IMR-90 (cell line): Measurements from ENCODE around the gene ADCY1. TPM values are rescaled to one million over a fixed set of nuclear protein-coding genes. Genes with fewer than 3 reads are reported as not detected.
A peak's percentile ranks its signal among the peaks of the same experiment; 100 is the strongest.
"Not testable (repeated sequence)": the region's sequence is repeated elsewhere in the genome, so short reads cannot be mapped to it uniquely, and the experiment has no call there.

Experiments
- ATAC-seq: fragments of 200-7000 bp; cut with Tn5 transposase; 2 replicates; pipeline ENCODE4 v1.9.1; 2020; ENCODE audit warnings: low read depth, mild to moderate bottlenecking, moderate library complexity
- BruUV-seq: library from RNA; stranded (reverse); fragments of 400-500 nt; replicated peaks from 2 replicates; lab custom pipeline; 2021; lab: Mats Ljungman, UMichigan
- CTCF ChIA-PET: fragments of 300-600 bp; formaldehyde crosslinking; extraction: SDS; loops from one replicate; lab custom pipeline; 2021; ENCODE audit warnings: antibody characterized with exemption; lab: Yijun Ruan, JAX
- POLR2A ChIA-PET: fragments of 300-600 bp; sonication (Branson Sonifier 250); formaldehyde crosslinking; loops from one replicate; lab custom pipeline; 2022; ENCODE audit warnings: antibody characterized with exemption; ENCODE audit not compliant: unreplicated experiment; lab: Charles Lee
- DNase-seq: peaks from one replicate; pipeline ENCODE4 v3.0.0; 2013
- H2AFZ ChIP-seq: replicated peaks from 2 replicates; pipeline ENCODE3; 2013; ENCODE audit warnings: low read length, mild to moderate bottlenecking; ENCODE audit not compliant: poor library complexity
- H2AK5ac ChIP-seq: 2 replicates; pipeline ENCODE4 v1.6.1; 2013; ENCODE audit warnings: low read depth, low read length, inconsistent platforms
- H2AK9ac ChIP-seq: replicated peaks from 2 replicates; pipeline ENCODE3; 2013; ENCODE audit warnings: mild to moderate bottlenecking, low read depth, low read length, moderate library complexity; ENCODE audit not compliant: poor library complexity
- H2BK120ac ChIP-seq: 2 replicates; pipeline ENCODE4 v1.6.1; 2013; ENCODE audit warnings: low read depth, low read length, inconsistent platforms
- H2BK15ac ChIP-seq: 3 replicates; pipeline ENCODE4 v1.6.1; 2013; ENCODE audit warnings: low read depth, low read length, inconsistent platforms
- H2BK20ac ChIP-seq: 2 replicates; pipeline ENCODE4 v1.6.1; 2013; ENCODE audit warnings: low read depth, mild to moderate bottlenecking, inconsistent platforms, low read length, moderate library complexity
- H2BK5ac ChIP-seq: 2 replicates; pipeline ENCODE4 v1.6.1; 2013; ENCODE audit warnings: mild to moderate bottlenecking, low read depth, low read length, inconsistent platforms; ENCODE audit not compliant: poor library complexity, severe bottlenecking
- H3K14ac ChIP-seq: replicated peaks from 2 replicates; pipeline ENCODE4 v1.6.1; 2013; ENCODE audit warnings: low read depth, low read length, inconsistent platforms
- H3K18ac ChIP-seq: 2 replicates; pipeline ENCODE4 v1.6.1; 2013; ENCODE audit warnings: low read depth, low read length, control low read depth
- H3K23ac ChIP-seq: 2 replicates; pipeline ENCODE4 v1.6.1; 2013; ENCODE audit warnings: low read depth, low read length, inconsistent platforms
- H3K27ac ChIP-seq: 2 replicates; pipeline ENCODE4 v1.5.1; 2013; ENCODE audit warnings: mild to moderate bottlenecking, control low read depth, low read length; ENCODE audit not compliant: insufficient read depth
- H3K27me3 ChIP-seq: 2 replicates; pipeline ENCODE4 v1.6.1; 2013; ENCODE audit warnings: low read length; ENCODE audit not compliant: control insufficient read depth, insufficient read depth
- H3K36me3 ChIP-seq: 2 replicates; pipeline ENCODE4 v1.6.1; 2013; ENCODE audit warnings: low read length, mixed read lengths; ENCODE audit not compliant: control insufficient read depth, insufficient read depth
- H3K4ac ChIP-seq: 2 replicates; pipeline ENCODE4 v1.6.1; 2013; ENCODE audit warnings: low read depth, low read length, inconsistent platforms
- H3K4me1 ChIP-seq: 2 replicates; pipeline ENCODE4 v1.6.1; 2013; ENCODE audit warnings: low read length, mixed read lengths; ENCODE audit not compliant: control insufficient read depth, insufficient read depth
- H3K4me2 ChIP-seq: 2 replicates; pipeline ENCODE4 v1.6.1; 2013; ENCODE audit warnings: low read depth, mild to moderate bottlenecking, control low read depth, low read length, moderate library complexity
- H3K4me3 ChIP-seq: 2 replicates; pipeline ENCODE4 v1.5.1; 2013; ENCODE audit warnings: low read depth, mild to moderate bottlenecking, control low read depth, low read length, moderate library complexity; ENCODE audit not compliant: insufficient read depth
- H3K56ac ChIP-seq: 2 replicates; pipeline ENCODE4 v1.6.1; 2013; ENCODE audit warnings: low read length, inconsistent platforms; ENCODE audit not compliant: insufficient read depth; ENCODE audit errors: extremely low read depth
- H3K79me1 ChIP-seq, 2 experiments: 2 replicates each; pipeline ENCODE4 v1.6.1; 2013; ENCODE audit warnings: low read length in 2 of 2, inconsistent platforms in 1 of 2, low read depth in 1 of 2
- H3K9ac ChIP-seq: 2 replicates; pipeline ENCODE4 v1.6.1; 2013; ENCODE audit warnings: low read depth, low read length, control low read depth
- H3K9me1 ChIP-seq: 2 replicates; pipeline ENCODE4 v1.6.1; 2013; ENCODE audit warnings: low read length, inconsistent platforms; ENCODE audit not compliant: insufficient read depth
- H3K9me3 ChIP-seq: 2 replicates; pipeline ENCODE4 v1.6.1; 2013; ENCODE audit warnings: low read length; ENCODE audit not compliant: control insufficient read depth, insufficient read depth
- H4K20me1 ChIP-seq: 2 replicates; pipeline ENCODE4 v1.6.1; 2013; ENCODE audit warnings: low read length, inconsistent platforms; ENCODE audit not compliant: insufficient read depth
- H4K5ac ChIP-seq: 2 replicates; pipeline ENCODE4 v1.6.1; 2013; ENCODE audit warnings: mild to moderate bottlenecking, low read depth, low read length, control low read depth
- H4K8ac ChIP-seq, 2 experiments: 2 replicates each; pipeline ENCODE4 v1.6.1; 2013; ENCODE audit warnings: low read depth in 2 of 2, low read length in 2 of 2, control low read depth in 1 of 2, inconsistent platforms in 1 of 2
- H4K91ac ChIP-seq: 2 replicates; pipeline ENCODE4 v1.6.1; 2013; ENCODE audit warnings: low read depth, low read length, inconsistent platforms; ENCODE audit not compliant: insufficient read depth
- CTCF ChIP-seq: conservative IDR thresholded peaks from 2 replicates; pipeline ENCODE4 v1.5.1; 2012; ENCODE audit warnings: mild to moderate bottlenecking, low read depth, low read length, improper control_type of control experiment
- WGBS, 2 experiments: methylation state at CpG; one replicate each; pipeline versions ENCODE4 v1.1.5 to v1.1.7; 2013; ENCODE audit warnings: missing lambda C conversion rate in 2 of 2; ENCODE audit not compliant: insufficient read length in 1 of 2; ENCODE audit errors: extremely low coverage in 2 of 2; 5-methylcytosine and 5-hydroxymethylcytosine counted together
- dilution Hi-C: fragments of 300-500 bp; cut with HindIII; formaldehyde crosslinking; loops from one replicate; pipeline ENCODE4 v1.14.3; 2018; ENCODE audit warnings: low sequenced_read_pairs; ENCODE audit not compliant: unreplicated experiment
- in situ Hi-C: fragments of 300-500 bp; cut with MboI; formaldehyde crosslinking; loops from 3 replicates; pipeline ENCODE4 v1.14.3; 2019; ENCODE audit warnings: low sequenced_read_pairs, inconsistent platforms, mixed read lengths
- intact Hi-C: fragments of 100-400 bp; cut with micrococcal nuclease; formaldehyde crosslinking; loops from 2 replicates; pipeline ENCODE4 v1.10.0; 2022
- polyA plus RNA-seq, 3 experiments: library from polyadenylated mRNA; depleted of rRNA; stranded (reverse); fragments of >200 nt; gene quantifications; 2 replicates each; pipeline ENCODE4 v1.2.3, GENCODE V29; 2012; ENCODE audit warnings: low replicate concordance in 1 of 3
- total RNA-seq: library from RNA; depleted of rRNA; stranded (reverse); fragments of >200 nt; gene quantifications from 2 replicates; pipeline ENCODE4 v1.2.3, GENCODE V29; 2012

ADCY1 gene
- total and polyA plus RNA-seq, 2 of the 4 experiments (the other 2 are of a cell fraction): 0.18 to 0.24 TPM

DNA sequence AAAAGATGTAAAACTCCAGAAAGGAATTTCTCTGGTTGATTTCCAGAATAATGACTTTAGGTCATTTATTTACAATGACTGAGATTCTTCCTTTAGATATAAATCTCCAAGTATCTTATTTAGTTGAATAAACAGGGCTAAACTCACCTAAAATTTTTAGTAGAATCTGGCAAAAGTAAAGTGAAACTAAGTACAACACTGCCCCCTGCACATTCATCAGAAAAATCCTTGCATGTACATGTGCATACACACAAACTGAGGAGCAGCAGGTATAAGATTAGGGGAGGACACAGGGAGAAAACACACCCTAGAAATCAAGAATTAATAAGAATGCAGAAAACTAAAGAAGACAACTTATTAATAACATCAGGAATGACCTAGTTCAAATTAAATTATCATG lies 174.8 kb downstream of the ADCY1 start:
- H3K9ac ChIP-seq, H2AK5ac ChIP-seq, H2BK120ac ChIP-seq, H3K9me3 ChIP-seq, in situ Hi-C loops, BruUV-seq, H3K4me2 ChIP-seq, H3K18ac ChIP-seq, H2BK15ac ChIP-seq, H2BK20ac ChIP-seq, H3K23ac ChIP-seq, H4K8ac ChIP-seq, H4K20me1 ChIP-seq, H2AK9ac ChIP-seq, H4K5ac ChIP-seq, H3K36me3 ChIP-seq, intact Hi-C loops, H3K14ac ChIP-seq, H3K27me3 ChIP-seq, H2AFZ ChIP-seq, H3K27ac ChIP-seq, CTCF ChIA-PET, H2BK5ac ChIP-seq, H3K4me3 ChIP-seq, H3K56ac ChIP-seq, POLR2A ChIA-PET, H3K4ac ChIP-seq, H3K4me1 ChIP-seq, dilution Hi-C loops, H4K91ac ChIP-seq, H3K9me1 ChIP-seq: not testable (repeated sequence)
- H3K79me1 ChIP-seq: peaks cover 3 to 13% of the 10 kb centered on the region in 2 experiments; a peak in 3 of 4 replicates
- TF ChIP-seq CTCF: peak; percentile 26; the same call in 1 of the 2 replicates
- DNase-seq (peak; percentile 29), ATAC-seq (peak; percentile 66)

- H2AK5ac ChIP-seq, H3K4me3 ChIP-seq, H2AFZ ChIP-seq, in situ Hi-C loops, dilution Hi-C loops, H3K27me3 ChIP-seq, H3K4ac ChIP-seq, H3K23ac ChIP-seq, BruUV-seq, H3K4me1 ChIP-seq, CTCF ChIA-PET, DNase-seq, H2BK20ac ChIP-seq, intact Hi-C loops, H3K56ac ChIP-seq, H4K91ac ChIP-seq, H2BK15ac ChIP-seq, H2AK9ac ChIP-seq, H4K8ac ChIP-seq, H3K14ac ChIP-seq, H3K9me1 ChIP-seq, ATAC-seq, H2BK120ac ChIP-seq, H3K36me3 ChIP-seq, H4K20me1 ChIP-seq, H4K5ac ChIP-seq, POLR2A ChIA-PET, H3K9ac ChIP-seq, H3K9me3 ChIP-seq, H2BK5ac ChIP-seq, H3K27ac ChIP-seq, H3K18ac ChIP-seq, H3K4me2 ChIP-seq: not testable (repeated sequence)
- WGBS, 2 experiments: 83% methylated on average over 1 of the region's 2 CpGs; no CpG with 5 or more reads in 1 of the 2 experiments
- peaks cover 3 to 13% of the 10 kb centered on the region in 2 experiments; a peak in 3 of 4 replicates for H3K79me1 ChIP-seq
Measured at GRCh38 chr7:45751352-45751751, 177.2 kb downstream of the ADCY1 start.
